Measurements from ENCODE around the gene NHEJ1. TPM values are rescaled to one million over a fixed set of nuclear protein-coding genes. Genes with fewer than 3 reads are reported as not detected.

NHEJ1 gene
- total RNA-seq, 6 experiments from 2014 or later: 5.8 to 16.7 (median 10.9) TPM

DNA sequence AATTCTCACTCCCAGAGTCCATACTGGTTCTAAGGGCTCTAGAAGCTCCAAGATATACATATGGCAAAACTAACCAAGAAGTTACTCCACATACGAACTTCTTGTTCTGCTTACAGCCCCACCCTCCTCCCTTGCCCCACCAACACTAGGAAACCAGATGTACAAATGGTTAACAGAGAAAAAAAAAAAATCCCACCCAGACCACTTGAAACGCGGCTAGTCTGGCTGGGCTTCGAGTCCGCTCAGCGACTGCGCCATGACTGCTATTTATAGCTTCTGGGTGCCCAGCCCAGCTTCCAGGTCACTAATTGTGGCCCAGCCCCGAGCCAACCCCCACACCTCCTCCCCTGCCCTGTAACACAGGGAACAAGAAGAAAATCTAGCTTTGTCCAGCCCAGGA, 52.9 kb downstream of the NHEJ1 start:
- DNase-seq (no peak), ATAC-seq (no peak)
- H3K4me1 ChIP-seq: peaks cover 0 to 20% (median 8%) of the 10 kb centered on the region in 4 donors
- no peaks in the 10 kb centered on the region for H3K36me3 ChIP-seq
- no peak for TF ChIP-seq POLR2A (IDR thresholded peaks at IDR 0.05)
- TF ChIP-seq, protein P1, sequence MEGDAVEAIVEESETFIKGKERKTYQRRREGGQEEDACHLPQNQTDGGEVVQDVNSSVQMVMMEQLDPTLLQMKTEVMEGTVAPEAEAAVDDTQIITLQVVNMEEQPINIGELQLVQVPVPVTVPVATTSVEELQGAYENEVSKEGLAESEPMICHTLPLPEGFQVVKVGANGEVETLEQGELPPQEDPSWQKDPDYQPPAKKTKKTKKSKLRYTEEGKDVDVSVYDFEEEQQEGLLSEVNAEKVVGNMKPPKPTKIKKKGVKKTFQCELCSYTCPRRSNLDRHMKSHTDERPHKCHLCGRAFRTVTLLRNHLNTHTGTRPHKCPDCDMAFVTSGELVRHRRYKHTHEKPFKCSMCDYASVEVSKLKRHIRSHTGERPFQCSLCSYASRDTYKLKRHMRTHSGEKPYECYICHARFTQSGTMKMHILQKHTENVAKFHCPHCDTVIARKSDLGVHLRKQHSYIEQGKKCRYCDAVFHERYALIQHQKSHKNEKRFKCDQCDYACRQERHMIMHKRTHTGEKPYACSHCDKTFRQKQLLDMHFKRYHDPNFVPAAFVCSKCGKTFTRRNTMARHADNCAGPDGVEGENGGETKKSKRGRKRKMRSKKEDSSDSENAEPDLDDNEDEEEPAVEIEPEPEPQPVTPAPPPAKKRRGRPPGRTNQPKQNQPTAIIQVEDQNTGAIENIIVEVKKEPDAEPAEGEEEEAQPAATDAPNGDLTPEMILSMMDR (IDR thresholded peaks at IDR 0.05): no peak
- H3K9me3 ChIP-seq: no peaks in the 10 kb centered on the region
- H3K27ac ChIP-seq: no peak overlapping the region
- no peaks in the 10 kb centered on the region for H3K27me3 ChIP-seq
- intact Hi-C loops (cut with DNase I): no loop called here
- H3K4me3 ChIP-seq: no peak overlapping the region
- WGBS (ENCODE audit: insufficient coverage, low coverage, low lambda C conversion rate, missing lambda C conversion rate): 46% methylated on average over 6 of the region's 8 CpGs

DNA sequence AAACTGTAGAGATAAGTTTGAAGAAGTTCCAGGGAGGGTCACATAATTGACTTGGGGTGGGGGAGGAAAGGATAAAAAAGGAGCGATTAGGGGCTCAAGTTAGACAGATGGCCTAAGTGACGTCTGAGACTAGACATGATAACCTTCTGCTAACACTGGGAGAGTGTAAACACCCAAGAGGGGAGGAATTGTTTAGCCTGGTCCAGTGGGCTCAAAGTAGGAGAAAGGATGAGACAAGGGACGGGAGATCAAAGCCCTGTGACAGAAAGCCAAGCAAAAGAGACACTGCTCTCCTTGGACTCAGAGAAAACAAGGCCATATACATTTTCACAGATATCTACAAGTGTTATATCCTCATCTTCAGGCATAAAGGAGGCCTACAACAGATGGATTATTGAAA, 54.4 kb downstream of the NHEJ1 start:
- intact Hi-C loops (cut with DNase I): no loop called here
- TF ChIP-seq POLR2A (IDR thresholded peaks at IDR 0.05): no peak
- TF ChIP-seq, protein P1 (IDR thresholded peaks at IDR 0.05): no peak
- no peak overlapping the region for H3K27ac ChIP-seq
- 86% methylated on average over 1 of the region's 3 CpGs for WGBS (ENCODE audit: insufficient coverage, low coverage, low lambda C conversion rate, missing lambda C conversion rate)
- no peak for ATAC-seq
- no peak overlapping the region for H3K4me3 ChIP-seq
- H3K9me3 ChIP-seq: no peaks in the 10 kb centered on the region
- H3K36me3 ChIP-seq: no peaks in the 10 kb centered on the region
- no peak for DNase-seq
- no peaks in the 10 kb centered on the region for H3K27me3 ChIP-seq
- peaks cover 0 to 7% (median 3%) of the 10 kb centered on the region in 4 donors for H3K4me1 ChIP-seq

DNA sequence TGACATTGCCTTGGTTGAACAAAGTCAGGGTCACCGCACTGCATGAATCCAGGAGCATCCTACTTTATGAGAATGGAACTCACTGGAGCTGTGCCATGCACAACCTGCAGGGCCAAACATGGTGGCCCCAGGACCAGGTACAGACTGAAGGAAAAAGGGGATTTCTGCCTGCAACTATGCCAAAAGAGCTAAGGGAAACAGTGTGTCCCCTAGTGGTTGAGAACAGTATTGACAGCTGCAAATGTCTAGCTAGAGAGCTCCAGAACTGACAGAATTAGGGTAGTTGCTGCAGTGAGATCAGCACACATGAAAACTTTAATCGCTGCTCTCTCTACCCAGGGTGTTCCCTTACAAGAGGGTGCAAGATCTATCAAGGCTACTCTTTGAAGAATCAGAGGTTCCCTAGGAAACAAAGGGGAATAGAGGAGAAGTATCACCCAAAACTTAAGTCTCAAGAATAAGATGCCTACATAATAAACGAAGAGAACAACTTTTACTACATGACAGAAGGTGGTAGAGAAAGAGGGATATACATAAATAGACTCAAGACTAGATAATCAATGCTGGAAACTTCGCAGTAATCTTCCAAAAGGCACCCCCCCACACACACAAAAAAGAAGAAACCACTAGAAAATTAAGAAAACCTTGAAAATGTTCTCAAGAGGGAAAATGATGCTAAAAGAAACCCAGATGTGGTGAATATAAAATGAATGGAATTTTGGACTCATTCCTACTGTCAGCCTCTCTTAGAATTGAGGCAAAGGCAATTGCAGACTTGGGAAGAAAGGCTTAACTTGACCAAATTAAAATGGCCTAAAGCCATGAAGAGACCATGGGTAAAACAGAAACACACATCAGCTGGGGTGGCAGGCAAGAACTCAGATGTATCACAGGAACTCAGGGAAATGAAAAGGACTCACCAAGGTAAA, 56.2 kb downstream of the NHEJ1 start:
- no peaks in the 10 kb centered on the region for H3K9me3 ChIP-seq
- TF ChIP-seq, protein P1 (IDR thresholded peaks at IDR 0.05): peak; percentile 61 to 76 (median 66)
- TF ChIP-seq POLR2A (IDR thresholded peaks at IDR 0.05): no peak
- H3K4me3 ChIP-seq: no peak overlapping the region
- H3K27me3 ChIP-seq: no peaks in the 10 kb centered on the region
- no peaks in the 10 kb centered on the region for H3K36me3 ChIP-seq
- DNase-seq (no peak), ATAC-seq (peak; percentile 71 to 84 (median 80))
- 67% methylated on average over 4 of the region's 4 CpGs for WGBS (ENCODE audit: insufficient coverage, low coverage, low lambda C conversion rate, missing lambda C conversion rate)
- no peaks in the 10 kb centered on the region for H3K4me1 ChIP-seq
- intact Hi-C loops (cut with DNase I): no loop called here
- H3K27ac ChIP-seq: no peak overlapping the region

DNA sequence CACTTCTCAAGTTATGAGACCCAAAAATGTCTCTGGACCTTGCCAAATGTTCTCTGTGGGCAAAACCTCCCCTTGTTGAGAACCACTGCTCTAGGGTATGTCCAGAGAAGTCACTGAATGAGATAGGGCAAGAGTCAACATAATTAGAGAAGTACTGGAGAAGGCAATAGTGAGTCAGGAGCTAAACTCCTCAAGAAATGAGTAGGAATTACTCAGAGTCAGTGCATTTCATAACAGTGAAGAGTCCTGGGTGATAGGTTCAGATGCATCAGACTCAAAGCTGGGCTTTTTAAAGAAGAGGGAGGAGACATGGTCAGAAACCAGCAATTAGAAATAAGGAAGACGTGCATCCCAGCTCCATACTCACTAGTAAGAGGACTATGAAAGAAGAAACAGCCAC, 61.3 kb downstream of the NHEJ1 start:
- DNase-seq (no peak), ATAC-seq (no peak)
- no peaks in the 10 kb centered on the region for H3K36me3 ChIP-seq
- H3K27ac ChIP-seq: no peak overlapping the region
- H3K9me3 ChIP-seq: no peaks in the 10 kb centered on the region
- no peaks in the 10 kb centered on the region for H3K27me3 ChIP-seq
- H3K4me1 ChIP-seq: no peaks in the 10 kb centered on the region
- WGBS (ENCODE audit: insufficient coverage, low coverage, low lambda C conversion rate, missing lambda C conversion rate): 80% methylated on average over 1 of the region's 1 CpG
- TF ChIP-seq, protein P1 (IDR thresholded peaks at IDR 0.05): no peak
- TF ChIP-seq POLR2A (IDR thresholded peaks at IDR 0.05): no peak
- intact Hi-C loops (cut with DNase I): no loop called here
- no peak overlapping the region for H3K4me3 ChIP-seq
